Adrenal gland (tissue), 12 donors: ENCODE results near the gene MAS1L. TPM values are rescaled to one million over a fixed set of nuclear protein-coding genes. Genes with fewer than 3 reads are reported as not detected.

Experiments
- DNase-seq, 7 donors: peaks; one replicate each; pipeline ENCODE4 v3.0.0-alpha.2; 2019 to 2020
- H3K27ac ChIP-seq, 5 donors: fragments of 200-600 bp; sonication (generic) in 4 of 5; 1 replicate in 3 of 5; 2 replicates in 2 of 5; pipeline versions ENCODE4 v1.5.1 to v1.8.0; 2016 to 2020; ENCODE audit warnings: mild to moderate bottlenecking in 1 of 5
- H3K27me3 ChIP-seq: fragments of 200-600 bp; 2 replicates; pipeline ENCODE4 v1.8.0; 2021
- H3K36me3 ChIP-seq, 2 donors: fragments of 200-600 bp; replicated peaks in 1 of 2; 1 replicate in 1 of 2; 2 replicates in 1 of 2; pipeline versions ENCODE4 v1.5.1 to v1.8.0; 2018 to 2022
- H3K4me1 ChIP-seq, 2 donors: fragments of 200-600 bp; replicated peaks in 1 of 2; 1 replicate in 1 of 2; 2 replicates in 1 of 2; pipeline versions ENCODE4 v1.5.1 to v1.8.0; 2018 to 2021
- H3K4me3 ChIP-seq, 4 donors: fragments of 200-600 bp; sonication (generic) in 3 of 4; one replicate each; pipeline ENCODE4 v1.5.1; 2016 to 2018
- H3K9me3 ChIP-seq, 3 donors: fragments of 200-600 bp; sonication (generic) in 1 of 3; replicated peaks in 1 of 3; 1 replicate in 2 of 3; 2 replicates in 1 of 3; pipeline versions ENCODE4 v1.5.1 to v1.8.0; 2016 to 2021
- CTCF ChIP-seq, 6 experiments: fragments of 450-650 bp in 4 of 6; fragments of 200-600 bp in 2 of 6; sonication (generic) in 1 of 6; IDR thresholded peaks; 1 replicate in 5 of 6; 2 replicates in 1 of 6; pipeline versions ENCODE4 v1.5.1 to v1.8.0; 2016 to 2021; ENCODE audit warnings: antibody characterized with exemption in 6 of 6, mild to moderate bottlenecking in 2 of 6, moderate library complexity in 1 of 6
- POLR2A ChIP-seq, 2 donors: fragments of 450-650 bp; IDR thresholded peaks; one replicate each; pipeline ENCODE4 v1.6.1; 2017; ENCODE audit warnings: antibody characterized with exemption in 2 of 2, mild to moderate bottlenecking in 2 of 2, moderate library complexity in 1 of 2
- WGBS, 4 donors: extraction: QIAGEN DNeasy Blood & Tissue Kit in 2 of 4; methylation state at CpG; one replicate each; pipeline versions ENCODE4 v1.1.5 to v1.1.7; 2013 to 2017; 5-methylcytosine and 5-hydroxymethylcytosine counted together
- intact Hi-C, 2 donors: fragments of 100-400 bp; cut with DNase I; formaldehyde crosslinking; loops; one replicate each; pipeline versions ENCODE4 v1.14.1 to v1.15.0; 2022 to 2023
- polyA plus RNA-seq, 3 donors: library from polyadenylated mRNA; stranded (reverse); fragments of 200-250 nt in 2 of 3; fragments of 350-450 nt in 1 of 3; fragmentation: Illumina TruSeq in 1 of 3; extraction: RNeasy Lipid Tissue Mini Kit (QIAGEN cat#74804) in 1 of 3; gene quantifications; one replicate each; pipeline ENCODE4 v1.2.3, GENCODE V29; 2013 to 2014
- total RNA-seq, 9 donors: library from RNA; depleted of rRNA in 4 of 9; stranded (reverse); fragments of >200 nt in 4 of 9; fragments of 120-200 nt in 1 of 9; fragmentation: NEBNext Ultra II Directional in 1 of 9; extraction: Animal tissue kit (Norgen Biotek cat#: 25700) in 1 of 9; gene quantifications; one replicate each; pipeline versions ENCODE4 v1.1.0 to v1.2.4, GENCODE V29; 2013 to 2023
- donor health status: healthy with polysubstance abuse.
- donor health status: Bipolar disorder and iron deficiency.
- donor health status: DM: yes; HTN: yes; CAD: no.
- donor health status: DM: no; HTN: no; CAD: no.
- donor health status: DM: no; HTN: no; CAD: no.
- donor health status: DM: yes; HTN: yes; CAD: no.

The MAS1L gene
- total and polyA plus RNA-seq, 12 donors, result not detected

GRCh38 chr6:29465801-29466200 is 22.0 kb downstream of the MAS1L start:
- WGBS, 4 donors, result 69 to 78% (median 74%) methylated on average over 2 of the region's 2 CpGs
- H3K4me3 ChIP-seq, result no peak overlapping the region
- no peak overlapping the region for H3K27ac ChIP-seq
- H3K27me3 ChIP-seq, result no peaks in the 10 kb centered on the region
- H3K4me1 ChIP-seq, result no peaks in the 10 kb centered on the region
- no peak for DNase-seq
- H3K36me3 ChIP-seq, result no peaks in the 10 kb centered on the region
- H3K9me3 ChIP-seq, result no peaks in the 10 kb centered on the region
- intact Hi-C loops, result no loop called here
- TF ChIP-seq CTCF (IDR thresholded peaks at IDR 0.05) (no peak), POLR2A (IDR thresholded peaks at IDR 0.05) (no peak)

GRCh38 chr6:29465279-29465678 is 22.5 kb downstream of the MAS1L start:
- H3K27ac ChIP-seq, result no peak overlapping the region
- 55 to 78% (median 65%) methylated on average over 2 of the region's 2 CpGs for WGBS, 4 donors
- H3K27me3 ChIP-seq, result no peaks in the 10 kb centered on the region
- H3K9me3 ChIP-seq, result no peaks in the 10 kb centered on the region
- intact Hi-C loops, result no loop called here
- H3K36me3 ChIP-seq, result no peaks in the 10 kb centered on the region
- no peak for DNase-seq
- no peak for TF ChIP-seq POLR2A (IDR thresholded peaks at IDR 0.05)
- TF ChIP-seq CTCF (IDR thresholded peaks at IDR 0.05), result no peak
- no peak overlapping the region for H3K4me3 ChIP-seq
- no peaks in the 10 kb centered on the region for H3K4me1 ChIP-seq

GRCh38 chr6:29462022-29462421 is 25.7 kb downstream of the MAS1L start:
- no peak overlapping the region for H3K27ac ChIP-seq
- H3K9me3 ChIP-seq, result no peaks in the 10 kb centered on the region
- H3K27me3 ChIP-seq, result no peaks in the 10 kb centered on the region
- intact Hi-C loops, result no loop called here
- H3K36me3 ChIP-seq, result no peaks in the 10 kb centered on the region
- no peaks in the 10 kb centered on the region for H3K4me1 ChIP-seq
- TF ChIP-seq POLR2A (IDR thresholded peaks at IDR 0.05) (no peak), CTCF (IDR thresholded peaks at IDR 0.05) (no peak)
- WGBS, 4 donors, result 76 to 87% (median 84%) methylated on average over 6 of the region's 6 CpGs
- no peak overlapping the region for H3K4me3 ChIP-seq
- no peak for DNase-seq

GRCh38 chr6:29461021-29461814 is 26.5 kb downstream of the MAS1L start:
- Histone ChIP-seq H3K4me1 (no peaks in the 10 kb centered on the region), H3K36me3 (no peaks in the 10 kb centered on the region), H3K4me3 (no peak overlapping the region), H3K27ac (no peak overlapping the region), H3K27me3 (no peaks in the 10 kb centered on the region), H3K9me3 (no peaks in the 10 kb centered on the region)
- DNase-seq, result no peak
- WGBS, 4 donors, result 77 to 88% (median 86%) methylated on average over 5 of the region's 5 CpGs
- TF ChIP-seq CTCF (IDR thresholded peaks at IDR 0.05) (no peak), POLR2A (IDR thresholded peaks at IDR 0.05) (no peak)
- intact Hi-C loops, result no loop called here
